Transverse colon (tissue), 4 donors: Measurements from ENCODE around the gene HLA-G. TPM values are rescaled to one million over a fixed set of nuclear protein-coding genes. Genes with fewer than 3 reads are reported as not detected.

Source experiments
- DNase-seq: peaks from one replicate; pipeline ENCODE4 v3.0.0-alpha.2; 2019
- H3K27ac ChIP-seq, 4 donors: fragments of 200-600 bp; sonication (generic); 2 replicates each; pipeline ENCODE4 v1.5.1; 2016 to 2018; ENCODE audit warnings: inconsistent platforms in 4 of 4
- H3K27me3 ChIP-seq: fragments of 200-600 bp; sonication (generic); 2 replicates; pipeline ENCODE4 v1.5.1; 2017; ENCODE audit warnings: inconsistent platforms
- H3K36me3 ChIP-seq, 4 donors: fragments of 200-600 bp; sonication (generic); 2 replicates each; pipeline ENCODE4 v1.5.1; 2017 to 2019; ENCODE audit warnings: inconsistent platforms in 4 of 4
- H3K4me1 ChIP-seq, 4 donors: fragments of 200-600 bp; sonication (generic); 2 replicates each; pipeline ENCODE4 v1.5.1; 2017 to 2020; ENCODE audit warnings: inconsistent platforms in 4 of 4
- H3K4me3 ChIP-seq, 4 donors: fragments of 200-600 bp; sonication (generic); 1 replicate in 1 of 4; 2 replicates in 3 of 4; pipeline versions ENCODE4 v1.5.1 to v1.6.1; 2017 to 2019; ENCODE audit warnings: inconsistent platforms in 4 of 4
- H3K9me3 ChIP-seq, 2 donors: fragments of 200-600 bp; sonication (generic); 2 replicates each; pipeline ENCODE4 v1.5.1; 2017 to 2019; ENCODE audit warnings: inconsistent platforms in 2 of 2
- EP300 ChIP-seq: sonication (generic); formaldehyde crosslinking; IDR thresholded peaks from one replicate; pipeline ENCODE4 v1.6.1; 2017; ENCODE audit warnings: antibody characterized with exemption, low read depth
- POLR2A ChIP-seq: fragments of 450-650 bp; IDR thresholded peaks from one replicate; pipeline ENCODE4 v1.6.1; 2016; ENCODE audit warnings: antibody characterized with exemption, mild to moderate bottlenecking, moderate library complexity
- POLR2AphosphoS5 ChIP-seq, 3 donors: sonication (generic); formaldehyde crosslinking; IDR thresholded peaks; one replicate each; pipeline ENCODE4 v1.6.1; 2016; ENCODE audit warnings: antibody characterized with exemption in 3 of 3
- WGBS, 2 donors: methylation state at CpG; one replicate each; pipeline ENCODE4 v1.1.5; 2018; ENCODE audit warnings: low coverage in 1 of 2; 5-methylcytosine and 5-hydroxymethylcytosine counted together
- in situ Hi-C, 4 donors: fragments of 200-750 bp; cut with MboI; loops; one replicate each; pipeline versions ENCODE4 v1.15.0 to v1.15.1; 2017; ENCODE audit warnings: low sequenced_read_pairs in 3 of 4, low pct_ligation_motif_present in 1 of 4, low pct_unique_long_range_greater_than_20kb in 1 of 4
- intact Hi-C: fragments of 100-400 bp; cut with DNase I; formaldehyde crosslinking; loops from one replicate; pipeline ENCODE4 v1.15.1; 2023; ENCODE audit warnings: low total_unique reads
- total RNA-seq, 4 donors: library from RNA; depleted of rRNA; stranded (reverse); fragments of >200 nt; gene quantifications; one replicate each; pipeline ENCODE4 v1.1.0, GENCODE V29; 2016
- TF ChIP-seq, protein P1 (sequence below), 5 experiments: fragments of 200-600 bp in 3 of 5; fragments of 450-650 bp in 2 of 5; sonication (generic) in 3 of 5; IDR thresholded peaks; 1 replicate in 2 of 5; 2 replicates in 3 of 5; pipeline ENCODE4 v1.5.1; 2016 to 2017; ENCODE audit warnings: antibody characterized with exemption in 5 of 5, inconsistent platforms in 3 of 5, mild to moderate bottlenecking in 2 of 5, moderate library complexity in 1 of 5

The HLA-G gene
- total RNA-seq, 4 donors from 2014 or later = not detected

DNA sequence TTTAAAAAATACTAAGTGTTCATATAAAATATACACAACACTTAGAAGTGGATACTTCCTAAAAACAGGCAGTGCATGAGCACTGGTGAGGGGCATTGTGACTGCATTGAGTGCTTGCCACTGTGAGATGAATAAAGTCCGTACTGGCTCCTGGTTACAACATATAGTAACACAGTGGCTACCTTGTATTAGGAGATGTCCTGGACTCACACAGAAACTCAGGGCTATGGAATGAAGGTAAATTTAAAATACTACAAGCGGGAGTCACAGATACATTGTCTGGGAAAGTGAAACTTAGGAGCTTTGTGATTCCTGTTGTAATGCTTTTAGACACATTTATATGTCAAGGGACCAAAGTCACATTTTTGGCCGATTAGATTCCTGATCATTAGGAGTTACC, 36.5 kb upstream of the HLA-G start:
- Histone ChIP-seq H3K27ac (no peak overlapping the region), H3K36me3 (no peaks in the 10 kb centered on the region), H3K27me3 (peaks cover 54% of the 10 kb centered on the region), H3K4me3 (no peak overlapping the region), H3K4me1 (peaks cover 0 to 13% (median 9%) of the 10 kb centered on the region in 4 donors), H3K9me3 (no peaks in the 10 kb centered on the region)
- intact Hi-C loops = no loop called here
- no peak for TF ChIP-seq POLR2AphosphoS5 (IDR thresholded peaks at IDR 0.05)
- TF ChIP-seq POLR2A = no peak
- TF ChIP-seq, protein P1, sequence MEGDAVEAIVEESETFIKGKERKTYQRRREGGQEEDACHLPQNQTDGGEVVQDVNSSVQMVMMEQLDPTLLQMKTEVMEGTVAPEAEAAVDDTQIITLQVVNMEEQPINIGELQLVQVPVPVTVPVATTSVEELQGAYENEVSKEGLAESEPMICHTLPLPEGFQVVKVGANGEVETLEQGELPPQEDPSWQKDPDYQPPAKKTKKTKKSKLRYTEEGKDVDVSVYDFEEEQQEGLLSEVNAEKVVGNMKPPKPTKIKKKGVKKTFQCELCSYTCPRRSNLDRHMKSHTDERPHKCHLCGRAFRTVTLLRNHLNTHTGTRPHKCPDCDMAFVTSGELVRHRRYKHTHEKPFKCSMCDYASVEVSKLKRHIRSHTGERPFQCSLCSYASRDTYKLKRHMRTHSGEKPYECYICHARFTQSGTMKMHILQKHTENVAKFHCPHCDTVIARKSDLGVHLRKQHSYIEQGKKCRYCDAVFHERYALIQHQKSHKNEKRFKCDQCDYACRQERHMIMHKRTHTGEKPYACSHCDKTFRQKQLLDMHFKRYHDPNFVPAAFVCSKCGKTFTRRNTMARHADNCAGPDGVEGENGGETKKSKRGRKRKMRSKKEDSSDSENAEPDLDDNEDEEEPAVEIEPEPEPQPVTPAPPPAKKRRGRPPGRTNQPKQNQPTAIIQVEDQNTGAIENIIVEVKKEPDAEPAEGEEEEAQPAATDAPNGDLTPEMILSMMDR (IDR thresholded peaks at IDR 0.05) = no peak
- no peak for TF ChIP-seq EP300
- 54 to 65% methylated on average over 3 of the region's 3 CpGs for WGBS, 2 donors
- in situ Hi-C loops = loop anchor here in 1 of 4 donors (10.0 kb wide), 1 partner anchor 164 kb away; no protein-coding TSS in a partner anchor
- DNase-seq = no peak

DNA sequence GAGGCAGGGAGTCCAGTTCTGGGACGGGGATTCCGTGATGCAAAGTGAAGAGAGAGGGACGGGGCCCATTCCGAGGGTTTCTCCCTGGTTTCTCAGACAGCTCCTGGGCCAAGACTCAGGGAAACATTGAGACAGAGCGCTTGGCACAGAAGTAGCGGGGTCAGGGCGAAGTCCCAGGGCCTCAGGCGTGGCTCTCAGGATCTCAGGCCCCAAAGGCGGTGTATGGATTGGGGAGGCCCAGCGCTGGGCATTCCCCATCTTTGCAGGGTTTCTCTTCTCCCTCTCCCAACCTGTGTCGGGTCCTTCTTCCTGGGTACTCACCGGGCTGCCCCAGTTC, 35.9 kb upstream of the HLA-G start:
- Histone ChIP-seq H3K27ac (no peak overlapping the region), H3K27me3 (peaks cover 58% of the 10 kb centered on the region), H3K9me3 (no peaks in the 10 kb centered on the region), H3K36me3 (no peaks in the 10 kb centered on the region), H3K4me1 (peaks cover 0 to 13% (median 9%) of the 10 kb centered on the region in 4 donors), H3K4me3 (peak overlapping the region in 3 of 4 donors; percentile 30 to 58 (median 52))
- TF ChIP-seq POLR2AphosphoS5 (IDR thresholded peaks at IDR 0.05) (no peak), EP300 (no peak), POLR2A (no peak)
- TF ChIP-seq, protein P1 (IDR thresholded peaks at IDR 0.05) = no peak
- WGBS, 2 donors = 62 to 73% methylated on average over 3 to 12 of the region's 12 CpGs
- DNase-seq = no peak
- intact Hi-C loops = no loop called here
- in situ Hi-C loops = loop anchor here in 1 of 4 donors (10.0 kb wide), 1 partner anchor 163 kb away; no protein-coding TSS in a partner anchor

DNA sequence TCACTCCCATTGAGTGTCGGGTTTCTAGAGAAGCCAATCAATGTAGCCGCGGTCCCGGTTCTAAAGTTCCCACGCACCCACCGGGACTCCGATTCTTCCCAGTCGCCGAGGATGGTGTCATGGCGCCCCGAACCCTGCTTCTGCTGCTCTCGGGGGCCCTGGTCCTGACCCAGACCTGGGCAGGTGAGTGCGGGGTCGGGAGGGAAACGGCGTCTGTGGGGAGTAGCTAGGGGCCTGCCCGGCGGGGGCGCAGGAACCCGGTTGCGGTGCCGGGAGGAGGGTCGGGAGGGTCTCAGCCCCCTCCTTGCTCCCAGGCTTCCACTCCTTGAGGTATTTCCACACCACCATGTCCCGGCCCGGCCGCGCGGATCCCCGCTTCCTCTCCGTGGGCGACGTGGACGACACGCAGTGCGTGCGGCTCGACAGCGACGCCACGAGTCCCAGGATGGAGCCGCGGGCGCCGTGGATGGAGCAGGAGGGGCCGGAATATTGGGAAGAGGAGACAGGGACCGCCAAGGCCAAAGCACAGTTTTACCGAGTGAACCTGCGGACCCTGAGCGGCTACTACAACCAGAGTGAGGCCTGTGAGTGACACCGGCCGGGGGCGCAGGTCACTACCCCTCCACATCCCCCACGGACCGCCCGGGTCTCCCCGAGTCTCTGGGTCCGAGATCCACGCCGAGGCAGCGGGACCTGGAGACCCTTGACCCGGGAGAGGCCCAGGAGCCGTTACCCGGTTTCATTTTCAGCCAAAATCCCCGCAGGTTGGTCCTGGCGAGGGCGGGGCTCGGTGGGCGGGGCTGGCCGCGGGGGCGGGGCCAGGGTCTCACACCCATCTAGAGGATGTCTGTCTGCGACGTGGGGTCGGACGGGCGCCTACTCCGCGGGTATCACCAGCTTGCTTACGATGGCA, 35.2 kb upstream of the HLA-G start:
- H3K27me3 ChIP-seq = peaks cover 60% of the 10 kb centered on the region
- peak overlapping the region in 2 of 4 donors; percentile 12 to 39 for H3K27ac ChIP-seq
- TF ChIP-seq, protein P1 (IDR thresholded peaks at IDR 0.05) = peak; percentile 30 to 49 (median 45)
- no peak for TF ChIP-seq POLR2A
- TF ChIP-seq POLR2AphosphoS5 (IDR thresholded peaks at IDR 0.05) = no peak
- TF ChIP-seq EP300 = no peak
- in situ Hi-C loops (loop anchor here in 1 of 4 donors (10.0 kb wide), 1 partner anchor 162 kb away; no protein-coding TSS in a partner anchor), intact Hi-C loops (no loop called here)
- peaks cover 0 to 13% (median 9%) of the 10 kb centered on the region in 4 donors for H3K4me1 ChIP-seq
- WGBS, 2 donors = 7% methylated on average over 63 of the region's 79 CpGs; no CpG with 5 or more reads in 1 of the 2 donors
- H3K4me3 ChIP-seq = peak overlapping the region; percentile 30 to 58 (median 46)
- no peaks in the 10 kb centered on the region for H3K9me3 ChIP-seq
- DNase-seq = peak; percentile 58
- no peaks in the 10 kb centered on the region for H3K36me3 ChIP-seq

DNA sequence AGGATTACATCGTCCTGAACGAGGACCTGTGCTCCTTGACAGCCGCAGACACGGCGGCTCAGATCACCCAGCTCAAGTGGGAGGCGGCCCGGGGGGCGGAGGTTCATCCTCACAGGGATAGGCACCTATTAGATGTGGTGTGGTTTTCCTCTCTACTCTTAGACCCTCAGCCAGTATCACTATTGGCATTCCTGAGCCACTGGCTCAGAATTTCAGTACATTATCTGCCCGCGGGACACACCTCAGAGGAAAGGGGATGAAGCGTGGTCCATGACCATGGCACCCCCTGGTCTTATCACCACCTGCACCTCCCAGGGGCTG, 34.6 kb upstream of the HLA-G start:
- Histone ChIP-seq H3K9me3 (no peaks in the 10 kb centered on the region), H3K4me1 (peaks cover 0 to 13% (median 9%) of the 10 kb centered on the region in 4 donors), H3K36me3 (no peaks in the 10 kb centered on the region), H3K4me3 (peak overlapping the region in 3 of 4 donors; percentile 30 to 58 (median 52)), H3K27ac (no peak overlapping the region), H3K27me3 (peaks cover 54% of the 10 kb centered on the region)
- no peak for DNase-seq
- intact Hi-C loops = no loop called here
- in situ Hi-C loops = loop anchor here in 1 of 4 donors (10.0 kb wide), 1 partner anchor 162 kb away; no protein-coding TSS in a partner anchor
- TF ChIP-seq, protein P1 (IDR thresholded peaks at IDR 0.05) = no peak
- TF ChIP-seq POLR2A = no peak
- TF ChIP-seq EP300 = no peak
- TF ChIP-seq POLR2AphosphoS5 (IDR thresholded peaks at IDR 0.05) = no peak
- whole genome bisulfite sequencing, 2 donors = 39% methylated on average over 11 of the region's 11 CpGs; no CpG with 5 or more reads in 1 of the 2 donors
